Activated CD4-positive, alpha-beta memory T cell treated with anti-CD3 and anti-CD28 coated beads for 36 hours (primary cell): ENCODE data around the gene CFAP97. TPM values are rescaled to one million over a fixed set of nuclear protein-coding genes. Genes with fewer than 3 reads are reported as not detected.

Experiments
- CTCF ChIA-PET: fragments of 350-600 bp; sonication (Branson Sonifier 250); formaldehyde crosslinking; loops from one replicate; lab custom pipeline; 2021; ENCODE audit warnings: antibody characterized with exemption, inconsistent platforms; lab: Charles Lee
- POLR2A ChIA-PET: fragments of 350-600 bp; sonication (Branson Sonifier 250); formaldehyde crosslinking; loops from one replicate; lab custom pipeline; 2021; ENCODE audit warnings: antibody characterized with exemption; lab: Charles Lee
- DNase-seq: peaks from one replicate; pipeline ENCODE4 v3.0.0-alpha.2; 2020
- H3K27ac Mint-ChIP-seq: one replicate; pipeline ENCODE4 v1.8.0; 2021; ENCODE audit warnings: mixed read lengths
- H3K27me3 Mint-ChIP-seq: one replicate; pipeline ENCODE4 v1.8.0; 2021; ENCODE audit warnings: mixed read lengths
- H3K36me3 Mint-ChIP-seq: one replicate; pipeline ENCODE4 v1.8.0; 2021; ENCODE audit warnings: mixed read lengths
- H3K4me1 Mint-ChIP-seq: one replicate; pipeline ENCODE4 v1.8.0; 2021; ENCODE audit warnings: low read depth, mixed read lengths
- H3K4me3 Mint-ChIP-seq: one replicate; pipeline ENCODE4 v1.8.0; 2021; ENCODE audit warnings: mild to moderate bottlenecking, mixed read lengths
- H3K9me3 Mint-ChIP-seq: one replicate; pipeline ENCODE4 v1.8.0; 2021; ENCODE audit warnings: mixed read lengths
- intact Hi-C: fragments of 100-400 bp; cut with micrococcal nuclease; formaldehyde crosslinking; loops from one replicate; pipeline ENCODE4 v1.15.1; 2023
- total RNA-seq, 2 experiments: library from RNA; stranded (reverse); gene quantifications; one replicate each; pipeline ENCODE4 v1.2.3, GENCODE V29; 2021

The CFAP97 gene
- total RNA-seq, 2 experiments from 2014 or later: 47.5 to 48.6 TPM

DNA sequence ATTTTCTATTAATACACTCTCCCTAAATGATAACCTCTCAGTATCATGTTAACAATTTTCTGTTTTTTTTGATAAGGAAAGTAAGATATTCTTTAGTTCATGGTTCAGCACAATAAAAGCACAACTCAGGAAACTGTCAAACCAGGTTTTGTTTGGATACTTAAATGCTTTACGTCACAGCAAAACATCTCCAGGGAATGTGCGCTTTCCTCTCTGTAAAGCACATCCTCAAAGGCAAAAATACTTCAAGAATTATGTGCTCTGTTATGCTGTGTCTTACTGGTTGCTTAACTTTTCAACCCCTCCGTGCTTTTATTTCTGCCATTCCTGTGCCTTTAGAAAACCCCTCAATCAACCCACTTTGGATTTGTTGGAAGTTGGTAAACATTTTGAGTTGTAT is 33.4 kb upstream of the CFAP97 start:
- CTCF ChIA-PET: no interaction called here
- POLR2A ChIA-PET: no interaction called here
- Mint-ChIP-seq H3K27me3 (no peaks in the 10 kb centered on the region), H3K9me3 (no peaks in the 10 kb centered on the region), H3K4me3 (no peak overlapping the region), H3K27ac (no peak overlapping the region), H3K36me3 (no peaks in the 10 kb centered on the region), H3K4me1 (peaks cover 34% of the 10 kb centered on the region)
- intact Hi-C loops: no loop called here
- DNase-seq: no peak

DNA sequence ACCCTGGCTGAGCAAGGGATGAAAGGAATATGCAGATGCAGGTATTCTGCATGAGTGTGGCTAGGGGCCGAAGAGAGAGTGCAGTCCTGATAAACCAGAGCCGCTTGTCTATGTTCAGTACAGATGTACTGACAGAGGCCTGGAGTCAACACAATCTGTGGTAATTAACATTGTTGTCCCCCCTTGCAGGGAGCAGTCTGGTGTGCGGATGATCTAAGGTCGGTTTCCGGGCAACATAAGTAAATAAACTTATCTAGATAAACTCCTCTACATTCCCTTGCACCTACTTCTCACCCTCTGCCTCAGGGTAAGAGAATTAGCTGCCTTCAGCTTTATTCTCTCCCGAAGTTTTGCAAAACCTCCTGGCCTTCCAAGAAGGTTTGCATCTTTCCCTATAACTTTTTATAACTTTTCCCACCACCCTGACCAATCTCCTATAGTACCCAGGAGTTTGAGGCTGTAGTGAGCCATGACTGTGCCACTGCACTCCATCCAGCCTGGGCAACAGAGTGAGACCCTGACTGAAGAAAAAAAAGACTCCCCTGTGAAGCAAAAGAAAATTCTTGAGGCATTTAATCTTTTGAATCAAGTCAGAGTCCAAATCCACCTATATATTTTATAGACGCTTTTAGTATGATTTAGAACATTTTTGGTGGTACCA is 32.2 kb upstream of the CFAP97 start:
- intact Hi-C loops: no loop called here
- no peak overlapping the region for H3K4me3 Mint-ChIP-seq
- H3K4me1 Mint-ChIP-seq: peaks cover 37% of the 10 kb centered on the region
- DNase-seq: no peak
- no peaks in the 10 kb centered on the region for H3K27me3 Mint-ChIP-seq
- no peaks in the 10 kb centered on the region for H3K36me3 Mint-ChIP-seq
- POLR2A ChIA-PET: interaction anchor here (1.2 kb wide), 1 partner anchor 26 kb away, joined by 3 read pairs; no protein-coding TSS in a partner anchor
- CTCF ChIA-PET: no interaction called here
- no peak overlapping the region for H3K27ac Mint-ChIP-seq
- H3K9me3 Mint-ChIP-seq: no peaks in the 10 kb centered on the region

DNA sequence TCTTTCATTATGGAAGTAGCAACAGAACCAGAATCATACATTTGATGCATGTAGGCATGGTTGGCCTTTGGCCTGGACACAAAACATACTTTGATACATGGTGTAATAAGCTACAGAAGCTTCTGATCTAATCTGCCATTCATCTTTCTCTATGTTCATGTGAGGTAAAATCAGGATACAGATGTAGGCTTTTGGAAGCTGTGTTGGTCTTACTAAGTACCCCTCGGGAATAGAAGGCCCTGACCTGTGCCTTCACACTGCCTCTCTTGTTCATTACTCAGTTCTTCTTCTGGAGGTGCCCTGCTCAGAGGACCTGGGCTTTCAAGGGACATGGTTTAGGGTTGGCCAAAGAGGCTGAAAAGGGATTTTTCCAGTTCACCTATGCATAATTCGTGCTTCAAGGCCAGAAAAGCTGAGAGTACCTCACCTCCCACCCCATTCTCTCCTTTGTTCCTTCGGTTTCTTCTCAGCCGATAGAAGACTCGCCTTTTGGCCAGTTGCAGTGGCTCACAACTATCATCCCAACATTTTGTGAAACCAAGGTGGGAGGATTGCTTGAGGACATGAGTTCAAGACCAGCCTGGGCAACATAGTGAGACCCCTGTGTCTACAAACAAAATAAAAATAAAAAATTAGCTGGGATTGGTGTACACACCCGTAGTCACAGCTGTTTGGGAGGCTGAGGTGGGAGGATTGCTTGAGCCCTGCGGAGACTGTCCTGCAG is 31.5 kb upstream of the CFAP97 start:
- intact Hi-C loops: no loop called here
- DNase-seq: no peak
- Mint-ChIP-seq H3K27me3 (no peaks in the 10 kb centered on the region), H3K4me1 (peaks cover 37% of the 10 kb centered on the region), H3K9me3 (no peaks in the 10 kb centered on the region), H3K27ac (no peak overlapping the region), H3K36me3 (no peaks in the 10 kb centered on the region), H3K4me3 (no peak overlapping the region)
- POLR2A ChIA-PET: interaction anchor here (1.2 kb wide), 1 partner anchor 25 kb away, joined by 3 read pairs; no protein-coding TSS in a partner anchor
- CTCF ChIA-PET: no interaction called here

DNA sequence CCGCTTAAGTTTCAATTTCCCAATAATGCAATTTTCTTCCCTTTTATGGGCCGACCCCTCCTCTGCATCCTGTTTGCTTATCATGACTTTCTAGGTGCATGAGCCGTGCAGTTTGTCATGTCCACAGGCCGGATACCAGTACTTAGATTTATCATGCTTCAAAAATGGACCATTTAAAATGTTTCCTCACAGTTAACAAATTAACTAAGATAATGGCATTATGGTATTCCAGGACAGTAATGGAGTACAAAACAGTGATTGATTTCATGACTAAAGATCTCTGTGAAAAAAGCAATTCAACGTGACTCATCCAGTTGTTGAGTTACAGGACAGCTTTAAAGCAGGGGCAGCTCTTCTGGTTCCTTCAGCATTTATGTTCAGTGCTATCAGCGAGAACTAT is 28.6 kb upstream of the CFAP97 start:
- no peak for DNase-seq
- Mint-ChIP-seq H3K4me3 (no peak overlapping the region), H3K4me1 (peaks cover 22% of the 10 kb centered on the region), H3K27me3 (no peaks in the 10 kb centered on the region), H3K36me3 (no peaks in the 10 kb centered on the region), H3K9me3 (no peaks in the 10 kb centered on the region), H3K27ac (no peak overlapping the region)
- CTCF ChIA-PET: interaction anchor here (1.1 kb wide), 1 partner anchor 48 kb away, joined by 3 read pairs; no protein-coding TSS in a partner anchor
- intact Hi-C loops: no loop called here
- POLR2A ChIA-PET: interaction anchor here (0.6 kb wide), 1 partner anchor 30 kb away, joined by 3 read pairs; no protein-coding TSS in a partner anchor

DNA sequence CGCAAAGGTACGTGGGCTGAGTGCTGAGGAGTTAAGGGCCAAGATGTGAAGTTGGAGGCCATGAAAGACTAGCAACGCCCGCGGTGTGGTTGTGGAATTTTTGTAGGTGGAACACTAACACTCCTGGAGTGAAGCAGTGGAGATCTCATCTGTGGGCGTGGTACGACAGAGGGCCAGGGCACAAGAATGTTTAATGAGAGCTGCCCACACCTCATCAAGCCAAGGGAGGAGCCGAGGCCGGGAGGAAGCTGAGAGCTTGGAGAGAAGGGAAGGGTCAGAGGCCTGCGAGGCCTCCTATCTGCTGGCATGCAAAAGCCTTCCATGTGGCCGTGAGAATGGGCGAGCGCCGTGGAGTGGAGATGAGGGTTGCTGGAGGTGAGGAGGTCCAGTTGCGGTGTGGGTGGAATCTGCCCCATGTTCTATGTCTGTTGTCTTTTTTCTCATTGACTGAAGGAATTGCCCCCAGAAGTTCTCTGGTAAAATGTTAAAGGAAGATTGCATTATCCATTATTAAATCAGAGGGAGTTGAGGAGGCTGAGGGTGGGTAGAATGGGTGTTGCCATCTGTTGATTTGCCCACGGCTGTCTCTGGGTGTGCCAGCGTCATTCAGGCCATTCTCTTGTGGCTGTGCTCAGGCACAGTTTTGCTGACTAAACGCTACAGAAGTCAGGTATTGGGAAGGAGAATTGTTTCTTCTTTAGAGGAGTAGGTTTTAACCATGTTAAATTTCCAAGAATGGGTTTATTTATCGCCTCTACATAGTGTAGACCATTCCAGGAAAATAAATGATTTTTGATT is 25.4 kb upstream of the CFAP97 start:
- CTCF ChIA-PET: no interaction called here
- intact Hi-C loops: no loop called here
- POLR2A ChIA-PET: no interaction called here
- Mint-ChIP-seq H3K27ac (no peak overlapping the region), H3K27me3 (no peaks in the 10 kb centered on the region), H3K4me3 (no peak overlapping the region), H3K9me3 (no peaks in the 10 kb centered on the region), H3K4me1 (peaks cover 9% of the 10 kb centered on the region), H3K36me3 (no peaks in the 10 kb centered on the region)
- DNase-seq: no peak

DNA sequence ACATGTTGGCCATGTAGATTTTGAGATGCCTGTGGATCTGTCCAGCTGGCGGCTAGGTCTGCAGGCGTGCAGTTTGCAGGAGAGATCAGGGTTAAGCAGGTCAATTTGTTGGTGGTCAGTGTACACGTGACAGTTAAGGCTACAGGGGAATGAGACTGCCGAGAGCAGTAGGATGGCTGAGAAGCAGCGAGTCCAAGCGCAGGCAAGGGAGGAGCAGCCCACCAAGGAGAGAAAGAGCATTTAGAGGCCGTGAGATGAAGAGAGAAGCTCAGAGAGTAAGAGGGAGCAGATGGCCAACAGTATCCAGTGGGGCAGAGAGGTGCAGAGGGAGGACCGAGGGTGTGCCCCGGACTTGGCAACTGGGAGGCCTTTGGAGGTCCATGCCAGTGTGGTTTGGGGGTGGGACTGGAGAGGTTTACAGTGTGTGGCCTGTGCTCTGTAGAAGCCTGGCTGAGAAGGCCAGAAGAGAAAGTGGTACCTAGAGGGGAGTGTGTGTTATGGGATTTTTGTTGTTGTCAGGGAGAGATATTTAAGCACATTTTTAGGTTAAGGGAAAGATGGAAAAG is 24.0 kb upstream of the CFAP97 start:
- POLR2A ChIA-PET: no interaction called here
- H3K9me3 Mint-ChIP-seq: no peaks in the 10 kb centered on the region
- CTCF ChIA-PET: interaction anchor here (1.3 kb wide), 1 partner anchor 24 kb away, joined by 5 read pairs; no protein-coding TSS in a partner anchor
- no peaks in the 10 kb centered on the region for H3K36me3 Mint-ChIP-seq
- H3K4me1 Mint-ChIP-seq: peaks cover 8% of the 10 kb centered on the region
- no peak overlapping the region for H3K4me3 Mint-ChIP-seq
- intact Hi-C loops: no loop called here
- DNase-seq: no peak
- H3K27me3 Mint-ChIP-seq: no peaks in the 10 kb centered on the region
- no peak overlapping the region for H3K27ac Mint-ChIP-seq

DNA sequence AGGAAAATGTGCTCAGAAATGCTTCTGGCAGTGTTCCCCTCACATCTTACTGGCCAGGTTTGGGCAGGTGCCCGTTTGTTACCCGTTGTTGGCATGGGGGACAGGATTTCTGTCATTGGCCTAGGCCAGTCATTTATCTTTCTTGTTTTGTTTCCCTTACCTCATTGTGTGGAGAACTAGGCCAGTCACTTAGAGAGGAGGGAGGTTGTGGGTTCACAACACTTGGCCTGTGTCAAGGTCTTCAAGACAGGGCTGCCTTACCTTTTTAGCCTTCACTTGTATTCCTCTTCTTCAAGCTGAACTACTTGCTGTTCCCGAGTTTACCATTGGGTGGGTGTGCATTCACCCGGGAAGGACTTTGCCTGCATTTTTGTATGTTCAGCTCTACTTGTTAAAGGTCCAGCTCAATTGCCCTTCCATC is 23.3 kb upstream of the CFAP97 start:
- intact Hi-C loops: no loop called here
- Mint-ChIP-seq H3K27me3 (no peaks in the 10 kb centered on the region), H3K4me1 (peaks cover 2% of the 10 kb centered on the region), H3K9me3 (no peaks in the 10 kb centered on the region), H3K27ac (no peak overlapping the region), H3K4me3 (no peak overlapping the region), H3K36me3 (no peaks in the 10 kb centered on the region)
- POLR2A ChIA-PET: no interaction called here
- DNase-seq: no peak
- CTCF ChIA-PET: interaction anchor here (1.3 kb wide), 1 partner anchor 25 kb away, joined by 5 read pairs; no protein-coding TSS in a partner anchor

DNA sequence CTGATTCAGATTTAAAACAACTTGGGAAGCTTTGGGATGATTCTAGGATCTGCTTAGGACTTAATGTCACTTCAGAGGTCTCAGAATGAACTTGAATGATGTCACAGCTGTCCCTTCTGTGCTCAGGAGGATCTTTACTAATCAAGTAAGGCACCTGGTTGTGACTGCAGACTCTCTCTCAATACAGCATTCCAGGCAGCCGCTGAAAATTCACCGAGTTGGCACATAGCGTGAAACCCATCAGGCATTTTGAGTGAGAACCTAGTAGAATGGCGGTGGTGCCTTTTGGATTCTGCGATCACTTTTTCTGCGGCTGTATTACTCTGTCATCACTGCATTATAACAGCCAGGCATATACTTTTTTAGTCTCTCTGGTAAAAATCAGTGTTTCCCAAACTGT is 22.1 kb upstream of the CFAP97 start:
- intact Hi-C loops: no loop called here
- no peak overlapping the region for H3K27ac Mint-ChIP-seq
- no peak overlapping the region for H3K4me3 Mint-ChIP-seq
- no peaks in the 10 kb centered on the region for H3K4me1 Mint-ChIP-seq
- no peak for DNase-seq
- no peaks in the 10 kb centered on the region for H3K27me3 Mint-ChIP-seq
- POLR2A ChIA-PET: no interaction called here
- peaks cover 5% of the 10 kb centered on the region for H3K36me3 Mint-ChIP-seq
- H3K9me3 Mint-ChIP-seq: no peaks in the 10 kb centered on the region
- CTCF ChIA-PET: no interaction called here

DNA sequence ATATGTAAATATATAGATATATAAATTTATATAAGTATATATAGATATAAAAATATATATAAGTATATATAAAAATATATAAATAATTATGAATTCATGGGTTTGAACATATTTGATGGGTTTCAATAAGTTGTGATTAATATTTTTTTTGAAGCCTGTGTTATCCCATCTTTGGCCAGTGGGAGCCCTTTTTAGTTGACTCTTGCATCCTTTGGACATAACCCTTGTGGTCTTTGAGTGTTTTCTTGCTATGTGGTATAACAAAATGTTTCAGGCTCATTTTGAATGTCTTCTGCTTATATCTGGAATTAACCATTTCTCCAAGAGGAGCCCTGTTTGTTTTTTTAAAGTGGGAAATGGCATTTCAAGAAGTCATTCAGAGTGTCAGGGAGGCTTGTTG is 20.8 kb upstream of the CFAP97 start:
- ChIA-PET POLR2A (no interaction called here), CTCF (no interaction called here)
- H3K36me3 Mint-ChIP-seq: peaks cover 5% of the 10 kb centered on the region
- H3K27ac Mint-ChIP-seq: no peak overlapping the region
- no peaks in the 10 kb centered on the region for H3K27me3 Mint-ChIP-seq
- peaks cover 4% of the 10 kb centered on the region for H3K4me1 Mint-ChIP-seq
- H3K9me3 Mint-ChIP-seq: no peaks in the 10 kb centered on the region
- intact Hi-C loops: no loop called here
- DNase-seq: no peak
- H3K4me3 Mint-ChIP-seq: no peak overlapping the region

DNA sequence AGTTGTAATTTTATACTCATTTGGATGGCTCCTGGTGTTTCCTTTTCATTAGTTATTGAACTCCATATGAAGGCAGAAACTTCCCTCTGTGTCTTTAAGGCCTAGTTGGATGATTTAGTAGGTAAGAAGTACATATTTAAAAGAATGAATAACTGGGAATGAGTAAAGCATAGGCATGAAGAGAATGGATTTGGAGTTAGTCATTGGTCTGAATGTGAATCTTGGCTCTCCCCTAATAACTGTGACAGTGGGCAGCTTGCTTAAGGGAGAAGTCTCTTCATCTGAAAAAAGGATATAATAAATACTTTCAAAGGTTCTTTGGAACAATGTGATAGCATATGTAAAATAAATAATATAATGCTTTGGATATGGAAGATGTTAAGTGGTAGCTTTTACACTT is 18.8 kb upstream of the CFAP97 start:
- Mint-ChIP-seq H3K4me3 (no peak overlapping the region), H3K36me3 (peaks cover 5% of the 10 kb centered on the region), H3K27me3 (no peaks in the 10 kb centered on the region), H3K4me1 (peaks cover 8% of the 10 kb centered on the region), H3K9me3 (no peaks in the 10 kb centered on the region), H3K27ac (no peak overlapping the region)
- ChIA-PET POLR2A (no interaction called here), CTCF (no interaction called here)
- intact Hi-C loops: no loop called here
- no peak for DNase-seq

DNA sequence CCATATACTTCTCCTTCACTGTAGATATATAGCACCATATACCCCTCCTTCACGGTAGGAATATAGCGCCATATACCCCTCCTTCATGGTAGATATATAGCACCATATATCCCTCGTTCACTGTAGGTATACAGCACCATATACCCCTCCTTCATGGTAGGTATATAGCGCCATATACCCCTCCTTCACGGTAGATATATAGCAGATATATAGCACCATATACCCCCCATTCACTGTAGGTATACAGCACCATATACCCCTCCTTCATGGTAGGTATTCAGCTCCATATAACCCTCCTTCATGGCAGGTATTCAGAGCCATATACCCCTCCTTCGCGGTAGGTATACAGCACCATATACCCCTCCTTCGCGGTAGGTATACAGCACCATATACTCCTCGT is 18.1 kb upstream of the CFAP97 start:
- CTCF ChIA-PET: no interaction called here
- intact Hi-C loops: no loop called here
- Mint-ChIP-seq H3K4me3 (no peak overlapping the region), H3K9me3 (no peaks in the 10 kb centered on the region), H3K27me3 (no peaks in the 10 kb centered on the region), H3K36me3 (peaks cover 5% of the 10 kb centered on the region), H3K27ac (no peak overlapping the region), H3K4me1 (peaks cover 12% of the 10 kb centered on the region)
- no peak for DNase-seq
- POLR2A ChIA-PET: no interaction called here

DNA sequence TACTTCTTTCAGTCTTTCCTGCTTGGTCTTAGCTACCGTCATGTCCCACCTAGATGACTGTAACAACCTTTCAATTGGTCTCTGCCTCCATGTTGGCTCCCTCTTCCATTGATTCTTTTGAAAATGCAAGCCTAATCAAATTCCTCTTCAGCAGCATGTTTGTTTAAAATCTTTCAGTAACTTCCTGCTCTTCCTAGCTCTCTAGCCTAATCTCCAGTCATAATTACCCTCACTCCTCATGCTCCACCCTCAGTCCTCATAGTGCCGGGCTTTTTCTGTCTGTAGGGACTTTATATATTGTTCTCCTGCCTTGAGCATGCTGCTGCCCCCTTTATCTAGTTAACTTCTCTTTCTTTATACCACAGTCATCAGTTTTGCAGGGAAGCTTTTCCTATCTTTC is 17.7 kb upstream of the CFAP97 start:
- no peak for DNase-seq
- Mint-ChIP-seq H3K4me1 (peaks cover 17% of the 10 kb centered on the region), H3K36me3 (peaks cover 5% of the 10 kb centered on the region), H3K27ac (no peak overlapping the region), H3K27me3 (no peaks in the 10 kb centered on the region), H3K9me3 (no peaks in the 10 kb centered on the region), H3K4me3 (no peak overlapping the region)
- ChIA-PET CTCF (no interaction called here), POLR2A (no interaction called here)
- intact Hi-C loops: no loop called here
